ENCODE data around the gene BICC1. TPM values are rescaled to one million over a fixed set of nuclear protein-coding genes. Genes with fewer than 3 reads are reported as not detected.

The BICC1 gene
- total and polyA plus RNA-seq, 8 donors: 19.0 to 37.4 (median 23.0) TPM

DNA sequence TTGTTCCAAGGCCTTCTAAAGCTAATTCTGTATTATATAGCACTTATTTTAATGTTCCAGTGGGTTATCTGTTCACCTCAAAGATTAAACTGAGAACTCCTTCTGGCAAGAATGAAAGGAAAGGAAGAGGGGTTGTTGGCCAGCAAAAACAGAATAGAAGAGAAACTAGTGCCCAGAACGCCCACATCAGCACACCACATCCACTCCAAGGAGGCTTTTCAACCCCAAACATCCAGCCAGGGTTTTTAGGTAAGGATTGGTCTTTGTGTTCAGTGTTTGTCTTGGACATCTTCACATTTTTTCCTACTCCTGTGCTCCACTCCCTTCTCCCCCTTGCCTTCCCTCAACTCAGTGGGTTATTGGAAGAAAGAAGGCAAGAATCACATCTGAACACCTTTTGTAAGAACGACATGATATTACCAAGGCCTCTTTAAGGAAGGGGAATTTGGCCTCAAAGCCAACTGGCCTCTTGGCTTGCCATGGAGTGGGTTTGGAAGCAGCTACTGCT is 55.8 kb downstream of the BICC1 start:
- H3K9me3 ChIP-seq: no peaks in the 10 kb centered on the region
- intact Hi-C loops (cut with DNase I): no loop called here
- ATAC-seq: no peak

DNA sequence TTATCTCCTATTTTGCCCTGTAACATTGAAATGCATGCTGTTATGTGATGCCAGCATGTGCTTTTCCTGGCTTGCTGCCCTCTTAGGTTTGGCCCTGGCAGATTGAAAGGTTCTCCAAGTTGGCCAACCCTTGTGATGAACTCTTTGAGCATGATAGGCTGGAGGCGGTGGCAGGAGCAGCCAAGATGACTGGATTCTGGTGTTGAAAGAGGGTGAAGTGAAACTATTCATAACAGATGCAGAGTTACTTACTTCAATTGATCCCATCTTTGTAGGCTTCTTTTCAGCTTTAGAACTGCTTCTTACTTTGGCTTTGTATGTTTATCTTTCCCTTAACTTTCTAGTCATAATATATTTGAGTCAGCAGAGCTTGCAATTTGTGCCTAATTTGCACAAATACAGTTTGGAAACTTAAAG is 57.6 kb downstream of the BICC1 start:
- ATAC-seq (no peak), DNase-seq (no peak), FAIRE-seq (no peak)
- 92 to 93% methylated on average over 1 of the region's 1 CpG for WGBS, 2 donors
- no peak overlapping the region for H3K4me3 ChIP-seq
- TF ChIP-seq, protein P1, sequence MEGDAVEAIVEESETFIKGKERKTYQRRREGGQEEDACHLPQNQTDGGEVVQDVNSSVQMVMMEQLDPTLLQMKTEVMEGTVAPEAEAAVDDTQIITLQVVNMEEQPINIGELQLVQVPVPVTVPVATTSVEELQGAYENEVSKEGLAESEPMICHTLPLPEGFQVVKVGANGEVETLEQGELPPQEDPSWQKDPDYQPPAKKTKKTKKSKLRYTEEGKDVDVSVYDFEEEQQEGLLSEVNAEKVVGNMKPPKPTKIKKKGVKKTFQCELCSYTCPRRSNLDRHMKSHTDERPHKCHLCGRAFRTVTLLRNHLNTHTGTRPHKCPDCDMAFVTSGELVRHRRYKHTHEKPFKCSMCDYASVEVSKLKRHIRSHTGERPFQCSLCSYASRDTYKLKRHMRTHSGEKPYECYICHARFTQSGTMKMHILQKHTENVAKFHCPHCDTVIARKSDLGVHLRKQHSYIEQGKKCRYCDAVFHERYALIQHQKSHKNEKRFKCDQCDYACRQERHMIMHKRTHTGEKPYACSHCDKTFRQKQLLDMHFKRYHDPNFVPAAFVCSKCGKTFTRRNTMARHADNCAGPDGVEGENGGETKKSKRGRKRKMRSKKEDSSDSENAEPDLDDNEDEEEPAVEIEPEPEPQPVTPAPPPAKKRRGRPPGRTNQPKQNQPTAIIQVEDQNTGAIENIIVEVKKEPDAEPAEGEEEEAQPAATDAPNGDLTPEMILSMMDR (IDR thresholded peaks at IDR 0.05): no peak
- H3K27ac ChIP-seq: no peak overlapping the region
- intact Hi-C loops (cut with DNase I): no loop called here
- H3K36me3 ChIP-seq: no peaks in the 10 kb centered on the region
- H3K4me1 ChIP-seq: peaks cover 0 to under 1% (median 0%) of the 10 kb centered on the region in 3 donors
- no peaks in the 10 kb centered on the region for H3K9me3 ChIP-seq
- H3K27me3 ChIP-seq: no peaks in the 10 kb centered on the region

More for the DNA sequence above, 55.8 kb downstream of the BICC1 start:
- H3K27ac ChIP-seq: no peak overlapping the region
- H3K27me3 ChIP-seq: no peaks in the 10 kb centered on the region
- H3K4me3 ChIP-seq: no peak overlapping the region
- TF ChIP-seq, protein P1 (IDR thresholded peaks at IDR 0.05): no peak
- DNase-seq: no peak
- no peak for FAIRE-seq
- 39 to 43% methylated on average over 2 of the region's 2 CpGs for WGBS, 2 donors
- no peaks in the 10 kb centered on the region for H3K36me3 ChIP-seq
- peaks cover 0 to 3% (median 0%) of the 10 kb centered on the region in 3 donors for H3K4me1 ChIP-seq

DNA sequence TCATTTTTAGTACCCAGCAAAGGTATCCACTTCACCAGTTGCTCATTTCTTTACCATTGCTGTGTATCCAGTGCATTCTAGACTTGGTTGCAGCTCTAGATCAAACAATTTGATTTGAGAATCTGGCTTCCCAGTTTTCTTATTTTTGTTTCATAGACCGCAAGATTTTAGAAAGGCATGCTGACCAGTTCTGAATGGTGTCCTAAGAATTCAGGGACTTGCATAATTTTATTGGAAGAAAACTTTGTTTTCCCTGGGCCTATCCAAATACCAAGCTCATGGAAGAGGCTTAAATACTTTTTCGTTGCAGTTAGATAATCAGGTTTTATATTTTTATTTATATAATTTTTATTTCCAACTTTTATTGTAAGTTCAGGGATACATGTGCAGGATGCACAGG is 58.3 kb downstream of the BICC1 start:
- intact Hi-C loops (cut with DNase I): no loop called here
- no peak for DNase-seq
- no peak for FAIRE-seq
- Histone ChIP-seq H3K27ac (no peak overlapping the region), H3K27me3 (no peaks in the 10 kb centered on the region), H3K9me3 (no peaks in the 10 kb centered on the region), H3K4me3 (no peak overlapping the region), H3K36me3 (no peaks in the 10 kb centered on the region), H3K4me1 (peaks cover 0 to 3% (median 0%) of the 10 kb centered on the region in 3 donors)
- 65 to 77% methylated on average over 2 of the region's 2 CpGs for WGBS, 2 donors
- TF ChIP-seq, protein P1 (IDR thresholded peaks at IDR 0.05): no peak
- no peak for ATAC-seq

DNA sequence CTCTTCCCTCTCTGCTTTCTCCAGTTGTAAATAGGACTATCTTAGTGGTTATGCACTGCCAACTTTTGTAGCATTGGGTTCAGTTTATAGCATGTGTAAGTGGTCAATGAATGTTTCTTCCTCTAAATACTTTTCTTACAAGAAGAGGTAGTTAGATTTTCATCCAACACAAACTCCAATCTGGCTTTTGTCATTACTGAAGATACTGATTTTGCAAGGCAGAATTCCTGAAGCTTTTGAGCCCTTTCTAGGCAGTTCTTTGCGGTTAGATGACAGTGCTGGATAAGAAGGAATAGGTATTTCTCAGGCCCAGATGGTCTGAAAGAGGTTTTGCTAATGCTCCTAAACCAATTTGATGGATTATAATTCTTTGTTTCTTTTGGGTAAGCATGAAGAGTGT is 60.5 kb downstream of the BICC1 start:
- TF ChIP-seq, protein P1 (IDR thresholded peaks at IDR 0.05): no peak
- Histone ChIP-seq H3K27me3 (no peaks in the 10 kb centered on the region), H3K4me3 (no peak overlapping the region), H3K36me3 (no peaks in the 10 kb centered on the region), H3K27ac (no peak overlapping the region), H3K9me3 (no peaks in the 10 kb centered on the region), H3K4me1 (peaks cover 0 to 13% (median 6%) of the 10 kb centered on the region in 3 donors)
- 90 to 93% methylated on average over 1 of the region's 1 CpG for WGBS, 2 donors
- DNase-seq (no peak), FAIRE-seq (no peak), ATAC-seq (no peak)
- intact Hi-C loops (cut with DNase I): no loop called here

DNA sequence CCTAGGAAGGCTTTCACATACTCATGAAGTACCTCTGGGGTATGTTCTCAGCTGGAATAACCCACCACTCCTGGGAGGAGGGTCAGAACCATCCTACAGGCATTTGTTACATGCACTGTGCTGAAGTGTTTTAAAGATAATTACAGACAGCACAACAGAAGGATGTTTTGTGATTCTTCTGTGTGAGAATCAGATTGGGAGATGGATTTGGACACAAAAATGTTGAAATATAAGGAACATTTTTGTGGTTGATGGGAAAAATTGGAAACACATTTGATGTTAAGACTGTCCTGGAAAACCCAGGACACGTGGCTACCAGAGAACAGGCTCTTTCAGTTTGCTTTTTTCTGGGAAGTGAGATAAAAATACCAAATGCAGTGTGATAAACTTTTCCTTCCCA is 61.4 kb downstream of the BICC1 start:
- WGBS, 2 donors: 33 to 34% methylated on average over 1 of the region's 1 CpG
- Histone ChIP-seq H3K4me3 (no peak overlapping the region), H3K36me3 (no peaks in the 10 kb centered on the region), H3K27ac (no peak overlapping the region), H3K27me3 (no peaks in the 10 kb centered on the region), H3K4me1 (peaks cover 0 to 15% (median 6%) of the 10 kb centered on the region in 3 donors), H3K9me3 (no peaks in the 10 kb centered on the region)
- intact Hi-C loops (cut with DNase I): no loop called here
- FAIRE-seq (no peak), ATAC-seq (no peak), DNase-seq (no peak)
- TF ChIP-seq, protein P1 (IDR thresholded peaks at IDR 0.05): no peak
